MG63 (cell line): ENCODE results near the gene TNP2. TPM values are rescaled to one million over a fixed set of nuclear protein-coding genes. Genes with fewer than 3 reads are reported as not detected.

Source experiments
- DNase-seq: peaks from one replicate; pipeline ENCODE4 v3.0.0-alpha.2; 2020
- H3K27me3 ChIP-seq: fragments of 250-450 bp; sonication (Bioruptor Pico); 2 replicates; pipeline ENCODE4 v1.5.1; 2020; ENCODE audit warnings: mild to moderate bottlenecking, moderate library complexity
- H3K36me3 ChIP-seq: fragments of 250-450 bp; sonication (Bioruptor Pico); 2 replicates; pipeline ENCODE4 v1.5.1; 2020; ENCODE audit warnings: mild to moderate bottlenecking, moderate library complexity
- H3K4me3 ChIP-seq: fragments of 250-450 bp; sonication (Bioruptor Pico); 2 replicates; pipeline ENCODE4 v1.5.1; 2020; ENCODE audit warnings: mild to moderate bottlenecking, moderate library complexity
- H3K9me3 ChIP-seq: fragments of 250-450 bp; sonication (Bioruptor Pico); 2 replicates; pipeline ENCODE4 v1.5.1; 2020; ENCODE audit warnings: mild to moderate bottlenecking, moderate library complexity
- total RNA-seq: library from RNA; depleted of rRNA; stranded (reverse); fragments of >200 nt; shearing (Covaris generic); gene quantifications from 2 replicates; pipeline ENCODE4 v1.2.3, GENCODE V29; 2014; ENCODE audit warnings: low replicate concordance

TNP2 gene
- total RNA-seq, 1 experiment from 2014 or later, result not detected

GRCh38 chr16:11270602-11271162 is 1.6 kb upstream of the TNP2 start:
- no peak overlapping the region for H3K4me3 ChIP-seq
- no peaks in the 10 kb centered on the region for H3K36me3 ChIP-seq
- no peak for DNase-seq
- peaks cover 2% of the 10 kb centered on the region; the same call in 1 of the 2 replicates for H3K27me3 ChIP-seq
- H3K9me3 ChIP-seq, result no peaks in the 10 kb centered on the region

- peaks cover 2% of the 10 kb centered on the region; the same call in 1 of the 2 replicates for H3K27me3 ChIP-seq
- H3K4me3 ChIP-seq, result no peak overlapping the region
- H3K9me3 ChIP-seq, result no peaks in the 10 kb centered on the region
- H3K36me3 ChIP-seq, result no peaks in the 10 kb centered on the region
- DNase-seq, result no peak
Measured at GRCh38 chr16:11265124-11265523, 4.0 kb downstream of the TNP2 start.

GRCh38 chr16:11264155-11264832 is 4.8 kb downstream of the TNP2 start:
- H3K9me3 ChIP-seq, result no peaks in the 10 kb centered on the region
- no peak overlapping the region for H3K4me3 ChIP-seq
- H3K27me3 ChIP-seq, result peaks cover 2% of the 10 kb centered on the region; the same call in 1 of the 2 replicates
- no peaks in the 10 kb centered on the region for H3K36me3 ChIP-seq
- no peak for DNase-seq

GRCh38 chr16:11263737-11264136 is 5.4 kb downstream of the TNP2 start:
- no peaks in the 10 kb centered on the region for H3K36me3 ChIP-seq
- H3K4me3 ChIP-seq, result no peak overlapping the region
- no peak for DNase-seq
- no peaks in the 10 kb centered on the region for H3K9me3 ChIP-seq
- peaks cover 2% of the 10 kb centered on the region; the same call in 1 of the 2 replicates for H3K27me3 ChIP-seq

DNA sequence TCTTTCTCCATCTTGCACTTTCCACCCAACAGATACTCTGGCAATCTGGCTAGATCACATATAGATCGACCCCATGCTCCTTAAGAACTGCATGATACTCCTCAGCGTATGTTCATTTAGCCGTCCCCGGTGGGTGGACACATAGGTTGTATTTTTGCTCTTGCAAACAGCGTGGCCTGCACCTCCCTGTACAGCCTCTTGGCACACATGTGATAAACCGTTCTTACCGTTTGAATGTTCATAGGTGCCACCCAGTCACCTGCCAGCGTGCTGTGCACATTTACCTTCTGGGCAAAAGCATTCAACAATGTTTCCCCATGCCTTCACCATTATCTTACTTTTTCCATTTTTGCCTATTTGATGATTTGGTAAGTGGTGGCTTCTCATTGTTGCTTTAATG is 6.2 kb downstream of the TNP2 start:
- H3K9me3 ChIP-seq, result no peaks in the 10 kb centered on the region
- DNase-seq, result no peak
- H3K36me3 ChIP-seq, result no peaks in the 10 kb centered on the region
- H3K4me3 ChIP-seq, result no peak overlapping the region
- H3K27me3 ChIP-seq, result peaks cover 2% of the 10 kb centered on the region; the same call in 1 of the 2 replicates

DNA sequence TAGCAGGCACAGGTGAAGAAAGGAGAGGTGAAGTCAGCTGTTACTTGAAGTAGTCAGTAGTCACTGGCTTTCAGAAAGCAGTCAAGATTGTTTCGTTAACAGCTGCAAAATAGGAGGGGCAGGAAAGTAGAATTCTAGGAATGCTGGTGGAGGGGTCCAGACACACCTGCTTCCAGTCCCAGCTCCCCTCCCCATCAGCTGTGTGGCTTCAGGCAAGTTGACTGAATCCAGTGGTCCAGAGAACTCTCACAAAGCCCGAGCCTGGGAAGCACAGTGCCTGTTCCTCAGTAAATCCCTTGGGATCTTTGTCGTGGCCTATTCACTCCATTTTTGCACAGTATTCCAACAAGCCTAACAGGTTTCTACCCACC is 8.5 kb downstream of the TNP2 start:
- no peak for DNase-seq

GRCh38 chr16:11259655-11260595 is 9.2 kb downstream of the TNP2 start:
- H3K9me3 ChIP-seq, result no peaks in the 10 kb centered on the region
- no peak for DNase-seq

More for the DNA sequence above, 8.5 kb downstream of the TNP2 start:
- H3K36me3 ChIP-seq, result no peaks in the 10 kb centered on the region
- no peaks in the 10 kb centered on the region for H3K9me3 ChIP-seq
- no peaks in the 10 kb centered on the region for H3K27me3 ChIP-seq
- no peak overlapping the region for H3K4me3 ChIP-seq

DNA sequence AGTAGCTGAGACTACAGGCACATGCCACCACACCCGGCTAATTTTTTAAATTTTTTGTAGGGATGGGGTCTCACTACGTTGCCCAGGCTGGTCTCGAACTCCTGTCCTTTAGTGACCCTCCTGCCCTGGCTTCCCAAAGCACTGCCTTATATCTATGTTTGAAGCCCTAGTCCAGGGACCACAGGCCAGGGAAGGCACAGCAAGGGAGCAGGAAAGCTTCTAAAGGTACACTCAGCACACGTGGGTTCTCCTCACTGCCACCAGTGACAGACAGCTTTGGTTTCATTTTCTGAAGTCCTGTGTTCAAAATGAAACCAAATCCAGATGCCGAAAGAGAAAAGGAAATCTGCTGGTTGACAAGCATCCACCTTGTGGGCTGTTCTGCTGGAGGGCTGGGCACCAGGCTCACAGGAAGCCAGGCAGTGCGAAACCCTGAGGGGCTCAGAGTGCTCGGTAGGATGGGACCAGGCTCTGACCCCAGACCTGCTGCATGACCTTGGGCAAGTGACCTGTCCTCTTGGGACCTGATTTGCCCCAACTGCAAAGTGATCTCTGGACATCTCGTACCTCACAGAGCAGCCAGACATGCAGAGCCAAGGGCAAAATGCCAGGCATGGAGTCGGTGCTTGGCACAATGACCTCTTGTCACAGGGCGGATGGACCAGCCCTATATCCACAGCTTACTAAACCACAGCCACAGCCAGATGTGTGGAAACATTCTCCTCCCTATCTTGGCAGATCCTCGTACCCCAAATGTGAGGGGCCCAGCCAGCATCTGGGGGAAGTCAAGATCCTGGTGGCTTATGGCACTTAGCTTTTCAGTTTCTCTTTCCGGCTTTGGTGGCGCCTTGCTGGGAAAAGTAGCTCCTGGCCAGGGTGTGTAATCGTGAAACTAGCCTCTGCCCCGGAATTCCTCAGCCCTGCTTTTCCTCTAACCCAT is 10.3 kb downstream of the TNP2 start:
- H3K9me3 ChIP-seq, result no peaks in the 10 kb centered on the region
- DNase-seq, result peak; percentile 23
- H3K36me3 ChIP-seq, result no peaks in the 10 kb centered on the region; the same call in 1 of the 2 replicates
- H3K27me3 ChIP-seq, result no peaks in the 10 kb centered on the region
- H3K4me3 ChIP-seq, result no peak overlapping the region

More at GRCh38 chr16:11259655-11260595, 9.2 kb downstream of the TNP2 start:
- no peaks in the 10 kb centered on the region for H3K27me3 ChIP-seq
- H3K36me3 ChIP-seq, result no peaks in the 10 kb centered on the region
- H3K4me3 ChIP-seq, result no peak overlapping the region

DNA sequence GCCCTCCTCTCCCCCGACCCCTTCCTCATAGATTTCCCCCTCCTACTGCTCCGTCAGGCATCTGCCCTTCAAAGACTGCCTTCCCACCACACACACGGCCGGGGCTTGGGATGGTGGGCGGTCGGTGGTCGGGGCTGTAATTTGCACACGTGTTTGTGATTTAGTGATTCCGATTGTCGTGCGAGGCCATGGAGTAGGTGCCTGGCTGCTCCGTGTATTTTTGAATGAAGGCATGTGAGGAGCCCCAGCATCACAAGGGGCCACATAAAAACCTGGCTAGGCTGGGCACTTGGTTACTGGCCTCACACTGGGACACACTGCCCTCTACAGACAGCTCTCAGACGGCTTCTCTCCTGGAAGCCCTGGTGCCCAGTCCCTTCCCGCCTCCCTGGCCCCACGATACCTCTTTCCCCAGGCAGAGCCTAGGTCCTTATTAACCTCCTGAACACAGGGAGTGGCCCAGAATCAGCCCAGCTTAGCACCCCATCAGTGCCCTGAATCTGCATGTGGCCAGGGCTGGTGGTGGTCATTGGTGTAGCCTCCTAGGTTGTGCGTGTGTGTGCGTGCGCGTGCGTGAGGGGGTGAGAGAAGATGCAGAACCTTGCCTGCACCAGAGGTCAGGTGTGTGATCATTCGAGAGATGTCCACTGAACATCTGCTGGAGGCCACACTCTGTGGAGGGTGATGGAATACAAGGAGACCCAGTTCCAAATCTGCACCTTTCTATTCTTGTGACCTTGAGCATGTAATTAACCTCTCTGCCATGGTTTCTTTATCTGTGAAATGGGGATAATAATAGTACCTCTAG is 11.8 kb downstream of the TNP2 start:
- no peaks in the 10 kb centered on the region for H3K27me3 ChIP-seq
- H3K4me3 ChIP-seq, result peak overlapping the region; percentile 80
- peak; percentile 80 for DNase-seq
- no peaks in the 10 kb centered on the region for H3K9me3 ChIP-seq
- H3K36me3 ChIP-seq, result peaks cover 4% of the 10 kb centered on the region

- peak; percentile 71 for DNase-seq
- H3K36me3 ChIP-seq, result peaks cover 4% of the 10 kb centered on the region
- no peaks in the 10 kb centered on the region for H3K9me3 ChIP-seq
Measured at GRCh38 chr16:11256661-11257130, 12.4 kb downstream of the TNP2 start.

DNA sequence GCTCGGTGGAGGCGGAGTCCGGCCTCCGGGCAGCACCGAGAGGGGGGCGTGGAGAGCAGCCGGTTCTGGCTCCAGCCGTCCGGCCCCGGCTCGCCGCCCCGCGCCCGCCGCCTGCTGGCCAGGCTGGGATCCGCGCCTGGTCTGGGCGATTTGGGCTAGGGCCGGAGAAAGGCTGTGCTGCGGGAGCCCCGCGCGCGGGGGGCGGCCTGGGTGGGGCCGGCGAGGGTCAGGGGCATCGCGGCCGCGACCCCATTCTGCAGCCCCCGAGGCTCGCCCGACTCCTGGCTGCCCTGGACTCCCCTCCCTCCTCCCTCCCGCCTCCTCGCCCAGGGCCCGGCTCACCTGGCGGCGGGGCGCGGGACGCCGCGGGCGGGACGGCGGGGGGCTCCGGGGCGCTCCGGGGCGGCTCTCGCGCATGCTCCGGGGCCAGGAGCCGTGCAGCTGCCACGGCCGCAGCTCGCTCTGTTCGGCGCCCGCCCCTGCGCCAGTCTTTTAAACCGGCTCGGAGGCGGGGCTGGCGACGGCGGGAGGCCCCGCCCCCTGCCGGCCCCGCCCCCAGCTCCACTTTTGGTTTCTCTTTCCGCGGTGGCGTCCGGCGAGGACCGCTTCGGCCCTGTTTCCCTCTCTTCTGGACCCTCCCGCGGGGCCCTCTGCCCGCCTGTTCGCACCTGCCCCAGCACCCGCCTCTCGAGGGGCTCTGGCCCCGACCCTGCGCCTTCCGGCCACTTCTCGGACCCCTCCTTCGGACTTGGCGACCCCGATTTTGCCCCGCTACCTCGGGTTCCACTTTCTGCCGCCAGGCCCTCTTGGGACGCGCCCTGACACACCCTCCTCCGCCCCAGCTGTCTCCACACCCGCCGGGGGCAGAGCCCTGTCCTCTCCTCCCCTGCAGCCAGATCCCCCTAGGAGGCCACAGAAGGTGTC is 13.1 kb downstream of the TNP2 start, which contains the start of gene SOCS1:
TSS of gene SOCS1 (minus strand) at position 468 of the 924 bp plus-strand sequence. CDS start 726 bp downstream, outside the sequence.
- Histone ChIP-seq H3K4me3 (peak within 1 kb of the TSS; percentile 80), H3K9me3 (no peaks in the 10 kb centered on the region), H3K27me3 (no peaks in the 10 kb centered on the region), H3K36me3 (peaks cover 4% of the 10 kb centered on the region)
- DNase-seq, result peak; percentile 88

More at GRCh38 chr16:11256661-11257130, 12.4 kb downstream of the TNP2 start:
- peak overlapping the region; percentile 80 for H3K4me3 ChIP-seq
- H3K27me3 ChIP-seq, result no peaks in the 10 kb centered on the region

DNA sequence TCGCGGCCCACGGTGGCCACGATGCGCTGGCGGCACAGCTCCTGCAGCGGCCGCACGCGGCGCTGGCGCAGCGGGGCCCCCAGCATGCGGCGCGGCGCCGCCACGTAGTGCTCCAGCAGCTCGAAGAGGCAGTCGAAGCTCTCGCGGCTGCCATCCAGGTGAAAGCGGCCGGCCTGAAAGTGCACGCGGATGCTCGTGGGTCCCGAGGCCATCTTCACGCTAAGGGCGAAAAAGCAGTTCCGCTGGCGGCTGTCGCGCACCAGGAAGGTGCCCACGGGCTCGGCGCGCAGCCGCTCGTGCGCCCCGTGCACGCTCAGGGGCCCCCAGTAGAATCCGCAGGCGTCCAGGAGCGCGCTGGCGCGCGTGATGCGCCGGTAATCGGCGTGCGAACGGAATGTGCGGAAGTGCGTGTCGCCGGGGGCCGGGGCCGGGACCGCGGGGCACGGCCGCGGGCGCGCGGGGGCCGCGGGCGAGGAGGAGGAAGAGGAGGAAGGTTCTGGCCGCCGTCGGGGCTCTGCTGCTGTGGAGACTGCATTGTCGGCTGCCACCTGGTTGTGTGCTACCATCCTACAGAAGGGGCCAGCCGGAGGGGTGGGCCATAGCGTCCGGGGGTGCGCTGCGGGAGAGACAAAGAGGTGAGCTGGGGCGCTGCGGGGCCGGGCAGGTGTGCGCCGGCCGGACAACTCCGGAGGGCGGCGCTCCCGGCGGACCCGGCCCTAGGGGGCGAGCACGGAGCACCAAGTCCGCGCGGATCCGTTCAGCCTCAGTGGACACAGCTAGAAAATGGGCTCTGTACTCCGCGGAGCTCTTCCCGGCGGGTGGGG is 14.0 kb downstream of the TNP2 start:
- Histone ChIP-seq H3K9me3 (no peaks in the 10 kb centered on the region), H3K36me3 (peaks cover 4% of the 10 kb centered on the region), H3K4me3 (peak overlapping the region; percentile 80), H3K27me3 (no peaks in the 10 kb centered on the region)
- DNase-seq, result peak; percentile 44

DNA sequence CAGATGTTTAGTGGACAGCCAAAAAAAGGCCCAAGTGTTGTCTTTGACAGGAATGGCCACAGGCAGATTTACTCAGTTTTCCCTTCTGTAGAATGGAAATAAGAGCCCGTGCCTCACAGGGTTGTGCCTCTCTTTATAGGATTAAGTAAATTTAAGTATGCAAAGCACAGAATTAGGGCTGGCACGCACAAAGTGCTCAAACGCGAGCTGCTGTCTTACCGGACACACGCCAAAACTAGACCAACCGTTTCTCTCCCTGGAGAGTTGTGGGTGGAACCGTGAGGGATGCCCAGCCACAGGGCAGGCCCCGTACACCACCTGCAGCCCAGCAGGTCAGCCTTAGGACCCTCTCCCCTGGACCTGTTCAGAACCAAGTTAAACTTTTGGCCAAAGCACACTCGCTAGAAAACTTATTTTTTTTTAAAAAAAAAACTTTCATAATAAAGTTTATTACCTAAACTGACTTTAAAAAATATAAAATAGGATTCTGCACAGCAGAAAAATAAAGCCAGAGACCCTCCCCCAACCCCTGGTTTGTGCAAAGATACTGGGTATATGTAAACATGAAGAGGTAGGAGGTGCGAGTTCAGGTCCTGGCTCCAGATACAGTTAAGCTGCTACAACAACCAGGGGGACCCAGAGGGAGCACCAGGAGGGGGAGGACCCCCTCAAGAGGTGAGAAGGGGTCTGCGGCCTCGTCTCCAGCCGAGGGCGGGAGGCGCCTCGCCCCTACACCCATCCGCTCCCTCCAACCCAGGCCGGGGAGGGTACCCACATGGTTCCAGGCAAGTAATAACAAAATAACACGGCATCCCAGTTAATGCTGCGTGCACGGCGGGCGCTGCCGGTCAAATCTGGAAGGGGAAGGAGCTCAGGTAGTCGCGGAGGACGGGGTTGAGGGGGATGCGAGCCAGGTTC is 14.9 kb downstream of the TNP2 start:
- Histone ChIP-seq H3K27me3 (no peaks in the 10 kb centered on the region), H3K9me3 (no peaks in the 10 kb centered on the region), H3K36me3 (peaks cover 4% of the 10 kb centered on the region), H3K4me3 (peak overlapping the region; percentile 80)
- no peak for DNase-seq
